ENCODE measurements around the gene HOXA3. TPM values are rescaled to one million over a fixed set of nuclear protein-coding genes. Genes with fewer than 3 reads are reported as not detected.
A peak's percentile ranks its signal among the peaks of the same experiment; 100 is the strongest.

The HOXA3 gene
- total RNA-seq, 1 experiment from 2014 or later: not detected

GRCh38 chr7:27185854-27186667 lies 33.7 kb upstream of the HOXA3 start:
- H3K36me3 Mint-ChIP-seq (ENCODE audit: insufficient read depth in 1 of 3, low read depth in 3 of 3): peaks cover 0 to 2% (median 0%) of the 10 kb centered on the region in 3 experiments; a peak in 3 of 7 replicates
- no peak overlapping the region for H3K4me2 ChIP-seq (ENCODE audit: insufficient read depth, insufficient read length, low read length)
- H3K27me3 ChIP-seq (ENCODE audit: insufficient read depth, low read length): peaks cover 97% of the 10 kb centered on the region
- no peak overlapping the region for H3T11ph ChIP-seq (ENCODE audit: low read length)
- H3K56ac ChIP-seq (ENCODE audit: insufficient read length, low read depth, low read length): no peak overlapping the region
- no peak overlapping the region for H4K5ac ChIP-seq (ENCODE audit: insufficient read length, low read depth, low read length)
- H3K79me1 ChIP-seq (ENCODE audit: insufficient read depth, low read depth, low read length, poor library complexity, severe bottlenecking): no peaks in the 10 kb centered on the region
- TF ChIP-seq CTCF (conservative IDR thresholded peaks at IDR 0.05): no peak
- H3K23ac ChIP-seq (ENCODE audit: insufficient read length, low read depth, low read length): no peak overlapping the region
- H2BK5ac ChIP-seq (ENCODE audit: insufficient read length, low read length): no peak overlapping the region
- peaks cover 100% of the 10 kb centered on the region for H3K27me3 Mint-ChIP-seq (ENCODE audit: low read depth)
- no peak overlapping the region for H3K18ac ChIP-seq (ENCODE audit: insufficient read length, low read depth, low read length)
- peak overlapping the region in 1 of 3 experiments; percentile 32; a peak in 2 of 7 replicates for H3K27ac Mint-ChIP-seq
- no peak overlapping the region for H4K91ac ChIP-seq (ENCODE audit: insufficient read length, low read depth, low read length)
- H3K14ac ChIP-seq (ENCODE audit: insufficient read depth, low read length): no peak overlapping the region
- no peaks in the 10 kb centered on the region for H3K23me2 ChIP-seq (ENCODE audit: insufficient read length, low read depth, low read length, poor library complexity, severe bottlenecking)
- H2BK12ac ChIP-seq (ENCODE audit: insufficient read length, low read depth, low read length): no peak overlapping the region
- H3K79me2 ChIP-seq (ENCODE audit: insufficient read depth, low read length): no peaks in the 10 kb centered on the region
- H3K9me3 ChIP-seq (ENCODE audit: control insufficient read depth, low read depth, low read length): no peaks in the 10 kb centered on the region
- no peaks in the 10 kb centered on the region for H3K4me1 ChIP-seq (ENCODE audit: insufficient read depth, low read length)
- peaks cover 17 to 44% of the 10 kb centered on the region in 2 experiments for H3K4me1 Mint-ChIP-seq
- H2BK15ac ChIP-seq (ENCODE audit: low read depth, low read length): no peak overlapping the region
- no peak overlapping the region for H3K27ac ChIP-seq (ENCODE audit: insufficient read length, low read depth, low read length)
- no peak overlapping the region for H2AFZ ChIP-seq (ENCODE audit: low read length)
- no peak overlapping the region for H2BK120ac ChIP-seq (ENCODE audit: low read depth, low read length, poor library complexity, severe bottlenecking)
- no peak overlapping the region for H3K4ac ChIP-seq (ENCODE audit: low read depth, low read length)
- peak overlapping the region in 1 of 2 experiments; percentile 65; a peak in 3 of 5 replicates for H3K4me3 Mint-ChIP-seq
- peaks cover 0 to 18% of the 10 kb centered on the region in 2 experiments; a peak in 3 of 5 replicates for H3K9me3 Mint-ChIP-seq
- no peak overlapping the region for H4K8ac ChIP-seq (replicated peaks; ENCODE audit: insufficient read length, low read depth, low read length)
- DNase-seq: peak; percentile 35
- H2AK5ac ChIP-seq (ENCODE audit: insufficient read length, low read length): no peak overlapping the region
- WGBS (ENCODE audit: extremely low coverage, insufficient read length, low lambda C conversion rate): no CpG with 5 or more reads among the region's 24 CpGs
- H3K9ac ChIP-seq (ENCODE audit: extremely low read depth, insufficient read length, low read length): no peak overlapping the region
- H4K20me1 ChIP-seq (ENCODE audit: control insufficient read depth, insufficient read depth, insufficient read length): no peaks in the 10 kb centered on the region
- H2BK20ac ChIP-seq (ENCODE audit: low read depth, low read length, poor library complexity, severe bottlenecking): no peak overlapping the region

Data from H9 (cell line).